Measurements from ENCODE around the gene PAK2.
A peak's percentile ranks its signal among the peaks of the same experiment; 100 is the strongest.
"Not testable (repeated sequence)": the region's sequence is repeated elsewhere in the genome, so short reads cannot be mapped to it uniquely, and the experiment has no call there.

PAK2 gene

GRCh38 chr3:196788528-196788927 lies 48.9 kb downstream of the PAK2 start:
- DNase-seq (ENCODE audit: low spot score) = no peak

- DNase-seq (ENCODE audit: low spot score) = no peak
Observed at GRCh38 chr3:196789885-196790359, 50.3 kb downstream of the PAK2 start.

- DNase-seq (ENCODE audit: low spot score) = no peak
Observed at GRCh38 chr3:196790636-196791035, 51.0 kb downstream of the PAK2 start.

GRCh38 chr3:196792771-196793170 lies 53.1 kb downstream of the PAK2 start:
- DNase-seq (ENCODE audit: low spot score) = no peak

- no peak for DNase-seq (ENCODE audit: low spot score)
Observed at GRCh38 chr3:196793246-196793645, 53.6 kb downstream of the PAK2 start.

- no peak for DNase-seq (ENCODE audit: low spot score)
Observed at GRCh38 chr3:196794467-196794866, 54.8 kb downstream of the PAK2 start.

- no peak for DNase-seq (ENCODE audit: low spot score)
Observed at GRCh38 chr3:196796317-196796716, 56.7 kb downstream of the PAK2 start.

- no peak for DNase-seq (ENCODE audit: low spot score)
Observed at GRCh38 chr3:196800742-196801434, 61.2 kb downstream of the PAK2 start.

GRCh38 chr3:196803891-196804468 lies 64.3 kb downstream of the PAK2 start:
- no peak for DNase-seq (ENCODE audit: low spot score)

GRCh38 chr3:196804773-196805172 lies 65.1 kb downstream of the PAK2 start:
- DNase-seq (ENCODE audit: low spot score) = no peak

GRCh38 chr3:196810963-196811581 lies 71.4 kb downstream of the PAK2 start:
- DNase-seq (ENCODE audit: low spot score) = no peak

- no peak for DNase-seq (ENCODE audit: low spot score)
Observed at GRCh38 chr3:196812853-196813252, 73.2 kb downstream of the PAK2 start.

GRCh38 chr3:196813903-196814302 lies 74.2 kb downstream of the PAK2 start:
- DNase-seq (ENCODE audit: low spot score) = no peak

GRCh38 chr3:196821806-196822355 lies 82.2 kb downstream of the PAK2 start:
- DNase-seq (ENCODE audit: low spot score) = no peak

GRCh38 chr3:196829651-196830050 lies 90.0 kb downstream of the PAK2 start:
- not testable (repeated sequence) for DNase-seq (ENCODE audit: low spot score)

GRCh38 chr3:196835086-196835485 lies 95.4 kb downstream of the PAK2 start:
- no peak for DNase-seq (ENCODE audit: low spot score)

- DNase-seq (ENCODE audit: low spot score) = not testable (repeated sequence)
Observed at GRCh38 chr3:196836626-196837025, 97.0 kb downstream of the PAK2 start.

- DNase-seq (ENCODE audit: low spot score) = peak; percentile 75
Observed at GRCh38 chr3:196837819-196838420, 98.3 kb downstream of the PAK2 start.

GRCh38 chr3:196839351-196839750 lies 99.7 kb downstream of the PAK2 start:
- DNase-seq (ENCODE audit: low spot score) = not testable (repeated sequence)

- DNase-seq (ENCODE audit: low spot score) = peak; percentile 58
Observed at GRCh38 chr3:196842567-196843434, 103.1 kb downstream of the PAK2 start.

GRCh38 chr3:196843435-196844110 lies 103.9 kb downstream of the PAK2 start:
- no peak for DNase-seq (ENCODE audit: low spot score)

Measured in COLO829 (cell line).